Thoracic aorta (tissue), 2 donors: ENCODE data around the gene METAP1D. TPM values are rescaled to one million over a fixed set of nuclear protein-coding genes. Genes with fewer than 3 reads are reported as not detected.

Experiments
- ATAC-seq: fragments of 150-250 bp; one replicate; pipeline ENCODE4 v1.8.0; 2017; ENCODE audit warnings: low read depth; ENCODE audit not compliant: insufficient number of reproducible peaks, low FRiP score
- DNase-seq: peaks from one replicate; pipeline ENCODE4 v3.0.0-alpha.2; 2020; ENCODE audit warnings: low spot score
- H3K27ac ChIP-seq, 2 donors: fragments of 200-600 bp; sonication (generic); 1 replicate in 1 of 2; 2 replicates in 1 of 2; pipeline ENCODE4 v1.5.1; 2016; ENCODE audit warnings: mild to moderate bottlenecking in 2 of 2, moderate library complexity in 2 of 2
- H3K27me3 ChIP-seq: fragments of 200-600 bp; sonication (generic); replicated peaks from 2 replicates; pipeline ENCODE4 v1.6.0; 2016; ENCODE audit warnings: mild to moderate bottlenecking; ENCODE audit not compliant: insufficient read depth
- H3K36me3 ChIP-seq: fragments of 200-600 bp; sonication (generic); one replicate; pipeline ENCODE4 v1.5.1; 2016
- H3K4me1 ChIP-seq, 2 donors: fragments of 200-600 bp; sonication (generic); 1 replicate in 1 of 2; 2 replicates in 1 of 2; pipeline versions ENCODE4 v1.5.1 to v1.6.0; 2016; ENCODE audit warnings: low read depth in 2 of 2, mild to moderate bottlenecking in 1 of 2; ENCODE audit not compliant: control insufficient read depth in 1 of 2
- H3K4me3 ChIP-seq: fragments of 200-600 bp; sonication (generic); 2 replicates; pipeline ENCODE4 v1.5.1; 2016; ENCODE audit warnings: mild to moderate bottlenecking
- H3K9me3 ChIP-seq: fragments of 200-600 bp; sonication (generic); 2 replicates; pipeline ENCODE4 v1.5.1; 2016
- total RNA-seq, 2 donors: library from RNA; depleted of rRNA; stranded (reverse); fragments of >200 nt; gene quantifications; one replicate each; pipeline versions ENCODE4 v1.1.0 to v1.2.3, GENCODE V29; 2016
- TF ChIP-seq, protein P1 (sequence below): fragments of 200-600 bp; sonication (generic); IDR thresholded peaks from one replicate; pipeline ENCODE4 v1.5.1; 2019; ENCODE audit warnings: antibody characterized with exemption

METAP1D gene
- total RNA-seq, 2 donors from 2014 or later: 3.2 to 10.8 TPM

DNA sequence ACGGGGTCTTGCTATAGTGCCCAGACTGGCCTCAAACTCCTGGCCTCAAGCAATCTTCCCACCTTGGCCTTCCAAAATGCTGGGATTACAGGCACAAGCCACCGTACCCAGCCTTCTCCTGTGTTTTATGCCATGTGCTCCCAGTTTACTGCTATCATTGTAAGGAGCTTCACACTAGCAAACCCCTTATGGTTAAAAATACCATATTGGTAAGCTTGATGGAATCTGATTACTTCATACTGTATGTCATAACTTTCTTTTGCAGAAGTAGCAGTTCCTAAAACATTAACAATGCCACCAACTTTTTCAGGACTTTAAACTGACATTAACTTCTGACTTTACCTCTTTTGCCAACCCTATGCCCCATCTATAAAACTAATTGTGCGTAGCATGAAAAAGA lies 41.3 kb upstream of the METAP1D start:
- H3K27me3 ChIP-seq: no peaks in the 10 kb centered on the region
- H3K4me3 ChIP-seq: no peak overlapping the region
- ATAC-seq (no peak), DNase-seq (no peak)
- H3K4me1 ChIP-seq: peaks cover 4 to 8% of the 10 kb centered on the region in 2 donors
- no peak overlapping the region for H3K27ac ChIP-seq
- TF ChIP-seq, protein P1, sequence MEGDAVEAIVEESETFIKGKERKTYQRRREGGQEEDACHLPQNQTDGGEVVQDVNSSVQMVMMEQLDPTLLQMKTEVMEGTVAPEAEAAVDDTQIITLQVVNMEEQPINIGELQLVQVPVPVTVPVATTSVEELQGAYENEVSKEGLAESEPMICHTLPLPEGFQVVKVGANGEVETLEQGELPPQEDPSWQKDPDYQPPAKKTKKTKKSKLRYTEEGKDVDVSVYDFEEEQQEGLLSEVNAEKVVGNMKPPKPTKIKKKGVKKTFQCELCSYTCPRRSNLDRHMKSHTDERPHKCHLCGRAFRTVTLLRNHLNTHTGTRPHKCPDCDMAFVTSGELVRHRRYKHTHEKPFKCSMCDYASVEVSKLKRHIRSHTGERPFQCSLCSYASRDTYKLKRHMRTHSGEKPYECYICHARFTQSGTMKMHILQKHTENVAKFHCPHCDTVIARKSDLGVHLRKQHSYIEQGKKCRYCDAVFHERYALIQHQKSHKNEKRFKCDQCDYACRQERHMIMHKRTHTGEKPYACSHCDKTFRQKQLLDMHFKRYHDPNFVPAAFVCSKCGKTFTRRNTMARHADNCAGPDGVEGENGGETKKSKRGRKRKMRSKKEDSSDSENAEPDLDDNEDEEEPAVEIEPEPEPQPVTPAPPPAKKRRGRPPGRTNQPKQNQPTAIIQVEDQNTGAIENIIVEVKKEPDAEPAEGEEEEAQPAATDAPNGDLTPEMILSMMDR: no peak
- H3K36me3 ChIP-seq: no peaks in the 10 kb centered on the region
- no peaks in the 10 kb centered on the region for H3K9me3 ChIP-seq

DNA sequence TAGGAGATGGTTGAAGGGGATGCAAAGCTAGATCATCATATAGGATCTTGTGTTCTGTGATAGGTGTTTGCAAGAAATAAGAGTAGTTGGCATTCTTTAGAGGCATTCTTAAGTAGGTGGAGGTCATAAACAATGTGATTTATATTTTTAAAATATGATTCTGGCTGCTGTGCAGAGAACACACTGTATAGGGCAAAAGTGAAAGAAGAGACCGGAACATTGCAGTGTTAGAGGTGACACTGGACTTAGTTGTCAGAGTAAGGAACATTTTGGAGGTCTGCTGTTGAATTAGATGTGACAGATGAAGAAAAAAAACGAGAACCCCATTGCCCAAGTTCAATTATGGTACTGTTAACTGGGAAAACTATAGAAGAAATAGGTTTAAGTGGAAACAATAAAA lies 39.8 kb upstream of the METAP1D start:
- no peak overlapping the region for H3K4me3 ChIP-seq
- H3K9me3 ChIP-seq: no peaks in the 10 kb centered on the region
- H3K27me3 ChIP-seq: no peaks in the 10 kb centered on the region
- no peak overlapping the region for H3K27ac ChIP-seq
- no peak for DNase-seq
- no peaks in the 10 kb centered on the region for H3K36me3 ChIP-seq
- TF ChIP-seq, protein P1: no peak
- no peak for ATAC-seq
- H3K4me1 ChIP-seq: peaks cover 4 to 8% of the 10 kb centered on the region in 2 donors

DNA sequence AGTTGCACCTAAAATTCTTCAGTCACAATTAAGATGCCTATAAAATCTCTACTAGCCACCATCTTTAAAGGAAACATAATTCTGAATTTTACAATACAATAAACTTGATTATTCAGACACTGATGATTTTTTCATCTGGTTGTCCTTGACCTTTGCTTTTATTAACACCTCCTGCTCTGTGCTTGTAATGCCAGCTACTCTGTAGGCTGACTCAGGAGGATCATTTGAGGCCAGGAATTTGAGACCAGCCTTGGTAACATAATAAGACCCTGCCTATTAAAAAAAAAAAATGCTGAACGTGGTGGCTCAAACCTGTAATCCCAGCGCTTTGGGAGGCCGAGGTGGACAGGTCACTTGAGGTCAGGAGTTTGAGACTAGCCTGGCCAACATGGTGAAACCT lies 39.2 kb upstream of the METAP1D start:
- H3K4me1 ChIP-seq: peaks cover 4 to 5% of the 10 kb centered on the region in 2 donors
- no peaks in the 10 kb centered on the region for H3K27me3 ChIP-seq
- no peak overlapping the region for H3K27ac ChIP-seq
- DNase-seq (no peak), ATAC-seq (no peak)
- TF ChIP-seq, protein P1: no peak
- H3K4me3 ChIP-seq: no peak overlapping the region
- H3K36me3 ChIP-seq: no peaks in the 10 kb centered on the region
- H3K9me3 ChIP-seq: no peaks in the 10 kb centered on the region

DNA sequence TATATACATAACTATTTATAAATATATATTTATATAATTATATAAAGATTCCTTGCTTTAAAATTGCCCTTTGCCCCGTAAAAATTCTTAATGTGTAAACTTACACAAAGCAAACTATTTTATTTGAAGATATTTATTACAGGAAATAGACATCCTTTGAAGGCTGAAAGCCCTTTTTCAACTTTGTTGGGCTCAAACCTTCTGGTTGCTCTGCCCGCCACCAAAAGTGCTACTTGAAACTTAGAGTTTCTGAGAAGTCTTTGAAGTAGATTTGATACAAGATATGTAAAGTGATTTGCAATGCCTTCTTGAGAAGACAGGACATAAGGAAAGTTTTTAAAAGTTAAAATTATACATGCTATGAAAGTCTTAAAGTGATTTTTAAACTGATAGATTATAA lies 36.6 kb upstream of the METAP1D start:
- H3K4me3 ChIP-seq: no peak overlapping the region
- peaks cover 2 to 4% of the 10 kb centered on the region in 2 donors for H3K4me1 ChIP-seq
- ATAC-seq (no peak), DNase-seq (no peak)
- TF ChIP-seq, protein P1: no peak
- no peaks in the 10 kb centered on the region for H3K9me3 ChIP-seq
- no peak overlapping the region for H3K27ac ChIP-seq
- no peaks in the 10 kb centered on the region for H3K27me3 ChIP-seq
- H3K36me3 ChIP-seq: peaks cover 6% of the 10 kb centered on the region

DNA sequence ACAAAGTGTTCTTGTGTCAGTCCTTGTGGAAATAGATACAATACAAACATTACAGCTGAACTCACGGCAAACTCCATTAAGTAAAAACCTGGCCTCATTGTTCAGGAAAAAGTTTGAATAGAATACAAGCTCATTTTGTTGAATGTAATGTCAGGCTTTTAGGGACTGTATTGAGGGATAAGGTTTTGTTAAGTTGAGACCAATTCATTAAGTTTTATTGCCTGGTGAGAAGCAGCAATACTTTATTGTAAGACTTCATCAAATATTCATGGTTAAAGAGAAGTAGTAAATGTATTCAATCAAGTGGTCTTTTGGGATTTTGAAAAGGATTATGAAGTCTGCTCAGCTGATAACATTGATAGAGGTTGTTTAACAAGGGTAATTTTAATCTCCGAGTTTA lies 35.4 kb upstream of the METAP1D start:
- Histone ChIP-seq H3K9me3 (no peaks in the 10 kb centered on the region), H3K4me1 (no peaks in the 10 kb centered on the region), H3K36me3 (peaks cover 6% of the 10 kb centered on the region), H3K27me3 (no peaks in the 10 kb centered on the region), H3K4me3 (no peak overlapping the region), H3K27ac (no peak overlapping the region)
- DNase-seq (no peak), ATAC-seq (no peak)
- TF ChIP-seq, protein P1: no peak
